GM12878 (cell line): ENCODE results near the gene DXO. TPM values are rescaled to one million over a fixed set of nuclear protein-coding genes. Genes with fewer than 3 reads are reported as not detected.

Experiments
- ATAC-seq: fragments of 200-7000 bp; cut with Tn5 transposase; 3 replicates; pipeline ENCODE4 v1.9.1; 2020; ENCODE audit warnings: mild to moderate bottlenecking, moderate library complexity
- BruUV-seq: library from RNA; stranded (reverse); fragments of 400-500 nt; replicated peaks from 2 replicates; lab custom pipeline; 2021; lab: Mats Ljungman, UMichigan
- CTCF ChIA-PET: fragments of 300-600 bp; sonication (Branson Sonifier 250); formaldehyde crosslinking; extraction: SDS; loops from one replicate; lab custom pipeline; 2021; ENCODE audit warnings: inconsistent platforms; lab: Yijun Ruan, JAX
- POLR2A ChIA-PET: fragments of 350-600 bp; formaldehyde crosslinking; extraction: SDS; loops from one replicate; lab custom pipeline; 2021; ENCODE audit warnings: inconsistent platforms; lab: Charles Lee
- RAD21 ChIA-PET: fragments of 300-600 bp; sonication (Branson Sonifier 250); formaldehyde crosslinking; loops from one replicate; lab custom pipeline; 2023; ENCODE audit warnings: antibody characterized with exemption; ENCODE audit not compliant: unreplicated experiment; lab: Charles Lee
- SMC1A ChIA-PET: fragments of 300-600 bp; sonication (Branson Sonifier 250); formaldehyde crosslinking; loops from one replicate; lab custom pipeline; 2023; ENCODE audit not compliant: unreplicated experiment, uncharacterized antibody; lab: Charles Lee
- DNase-seq: peaks from one replicate; pipeline ENCODE4 v3.0.0-alpha.2; 2011; ENCODE audit warnings: low read depth, low spot score
- FAIRE-seq: peaks from 3 replicates; lab custom pipeline; 2011; peaks lifted over from hg19 to GRCh38; lab: Jason Lieb, UNC
- H2AFZ ChIP-seq: 2 replicates; pipeline ENCODE4 v1.6.0; 2011; ENCODE audit warnings: low read depth, low read length, control low read depth; ENCODE audit not compliant: control insufficient read depth
- H3K27ac ChIP-seq: 2 replicates; pipeline ENCODE4 v1.5.1; 2011; ENCODE audit warnings: control low read depth; ENCODE audit not compliant: control insufficient read depth, insufficient read depth
- H3K27me3 ChIP-seq, 2 experiments: replicated peaks in 1 of 2; 2 replicates each; pipeline versions ENCODE4 v1.6.0 to v1.6.1; 2011; ENCODE audit warnings: low read length in 1 of 2; ENCODE audit not compliant: control insufficient read depth in 2 of 2, insufficient read depth in 2 of 2
- H3K36me3 ChIP-seq, 2 experiments: 2 replicates each; pipeline ENCODE4 v1.5.1; 2011; ENCODE audit warnings: low read length in 1 of 2; ENCODE audit not compliant: control insufficient read depth in 2 of 2, insufficient read depth in 2 of 2
- H3K4me1 ChIP-seq: 2 replicates; pipeline ENCODE4 v1.6.1; 2011; ENCODE audit warnings: mild to moderate bottlenecking, low read length, moderate library complexity, mixed read lengths; ENCODE audit not compliant: control insufficient read depth, insufficient read depth
- H3K4me2 ChIP-seq: 2 replicates; pipeline ENCODE4 v1.6.0; 2011; ENCODE audit warnings: control low read depth; ENCODE audit not compliant: control insufficient read depth, insufficient read depth
- H3K4me3 ChIP-seq: fragments of 200-600 bp; sonication (generic); 2 replicates; pipeline ENCODE4 v1.5.1; 2016
- H3K79me2 ChIP-seq: 2 replicates; pipeline ENCODE4 v1.6.0; 2011; ENCODE audit warnings: low read length; ENCODE audit not compliant: control insufficient read depth, insufficient read depth
- H3K9ac ChIP-seq: 2 replicates; pipeline ENCODE4 v1.8.0; 2011; ENCODE audit warnings: low read length, control low read depth, mixed read lengths; ENCODE audit not compliant: control insufficient read depth, insufficient read depth
- H3K9me3 ChIP-seq: replicated peaks from 3 replicates; pipeline ENCODE4 v1.5.1; 2011; ENCODE audit warnings: mild to moderate bottlenecking, low read length; ENCODE audit not compliant: control insufficient read depth, insufficient read depth
- H4K20me1 ChIP-seq: 2 replicates; pipeline ENCODE4 v1.6.0; 2011; ENCODE audit not compliant: control insufficient read depth, insufficient read depth
- CHD4 ChIP-seq: fragments of 200-600 bp; sonication (generic); IDR thresholded peaks from 2 replicates; pipeline ENCODE4 v1.6.1; 2016; ENCODE audit warnings: mild to moderate bottlenecking
- E2F8 ChIP-seq: fragments of 450-650 bp; IDR thresholded peaks from 2 replicates; pipeline ENCODE4 v1.6.1; 2018; ENCODE audit warnings: mild to moderate bottlenecking, low read depth, moderate library complexity; ENCODE audit not compliant: partially characterized antibody
- JUNB ChIP-seq: IDR thresholded peaks from 2 replicates; pipeline ENCODE4 v1.6.1; 2016; ENCODE audit warnings: antibody characterized with exemption, mild to moderate bottlenecking
- PKNOX1 ChIP-seq: fragments of 450-650 bp; IDR thresholded peaks from 2 replicates; pipeline ENCODE4 v1.6.1; 2016; ENCODE audit warnings: mild to moderate bottlenecking
- SIN3A ChIP-seq: IDR thresholded peaks from 2 replicates; pipeline ENCODE4 v1.6.1; 2012; ENCODE audit warnings: low read depth, low read length, improper control_type of control experiment
- ZBTB4 ChIP-seq: fragments of 450-650 bp; formaldehyde crosslinking; IDR thresholded peaks from 2 replicates; pipeline ENCODE4 v1.4.0; 2022; ENCODE audit warnings: mild to moderate bottlenecking, moderate library complexity
- ZNF384 ChIP-seq: IDR thresholded peaks from 2 replicates; pipeline ENCODE4 v1.6.1; 2012; ENCODE audit warnings: low read depth, mild to moderate bottlenecking, low read length, improper control_type of control experiment, borderline replicate concordance
- WGBS: methylation state at CpG from one replicate; pipeline ENCODE4 v1.1.6; 2016; ENCODE audit warnings: low lambda C conversion rate; ENCODE audit not compliant: insufficient replicate concordance, insufficient coverage; ENCODE audit errors: missing lambda C conversion rate; 5-methylcytosine and 5-hydroxymethylcytosine counted together
- in situ Hi-C: fragments of 300-500 bp; cut with MboI; formaldehyde crosslinking; loops from 9 replicates; pipeline ENCODE4 v1.14.3; 2018; ENCODE audit warnings: mixed read lengths
- intact Hi-C: fragments of 100-400 bp; cut with micrococcal nuclease; formaldehyde crosslinking; loops from one replicate; pipeline ENCODE4 v1.14.2; 2022; ENCODE audit not compliant: unreplicated experiment
- polyA plus RNA-seq, 11 experiments: library from polyadenylated mRNA; depleted of rRNA in 4 of 11; unstranded in 6 of 11; stranded (reverse) in 5 of 11; fragments of >200 nt; fragmentation: Nextera tagmentation in 4 of 11; fragmentation: Illumina TruSeq in 1 of 11; extraction: Ambion mirVana in 4 of 11; extraction: Trizol in 1 of 11; gene quantifications; 1 replicate in 1 of 11; 2 replicates in 10 of 11; pipeline versions ENCODE4 v1.2.1 to v1.2.3, GENCODE V29; 2011 to 2016; ENCODE audit warnings: inconsistent platforms in 2 of 11, missing spikeins in 2 of 11, low read depth in 1 of 11
- total RNA-seq, 4 experiments: library from RNA; depleted of rRNA in 3 of 4; stranded (reverse); fragments of >200 nt in 3 of 4; fragmentation: Illumina TruSeq in 1 of 4; extraction: Trizol in 1 of 4; gene quantifications; 2 replicates each; pipeline versions ENCODE4 v1.2.1 to v1.2.3, GENCODE V29; 2013 to 2021

The DXO gene
- total and polyA plus RNA-seq, 10 of the 15 experiments (the other 5 are each of a cell fraction or from before 2014, with no cell fraction given), result 4.5 to 21.4 (median 16.3) TPM

- ATAC-seq (no peak; the same call in 2 of the 3 replicates), DNase-seq (no peak), FAIRE-seq (no peak)
- ChIA-PET CTCF (interaction anchor here (0.8 kb wide), 1 partner anchor 76 kb away, joined by 3 read pairs; no protein-coding TSS in a partner anchor), RAD21 (no interaction called here), POLR2A (interaction anchor here (0.5 kb wide), 1 partner anchor 113 kb away, joined by 7 read pairs; no protein-coding TSS in a partner anchor), SMC1A (no interaction called here)
- intact Hi-C loops, result no loop called here
- WGBS, result 27% methylated on average over 11 of the region's 11 CpGs
- TF ChIP-seq ZNF384 (no peak), JUNB (0 out of 2 replicates have a peak, but pooled peaks have one; percentile 24), PKNOX1 (0 out of 2 replicates have a peak, but pooled peaks have one; percentile 22)
- Histone ChIP-seq H3K4me3 (no peak within 1 kb of the TSS), H3K4me2 (no peak within 1 kb of the TSS), H3K9me3 (no peaks in the 10 kb centered on the region), H3K9ac (no peak within 1 kb of the TSS), H4K20me1 (no peaks in the 10 kb centered on the region), H2AFZ (no peak within 1 kb of the TSS), H3K4me1 (peaks cover 3% of the 10 kb centered on the region; the same call in 1 of the 2 replicates), H3K79me2 (no peaks in the 10 kb centered on the region), H3K27me3 (peaks cover 0 to 3% of the 10 kb centered on the region in 2 experiments; a peak in 3 of 4 replicates), H3K36me3 (no peaks in the 10 kb centered on the region), H3K27ac (no peak within 1 kb of the TSS)
- no TSS peak for BruUV-seq
- in situ Hi-C loops, result no loop called here
These were observed 26.2 kb downstream of the DXO start, which contains the start of gene CFB for GRCh38 chr6:31945507-31946369. TSS of gene CFB (plus strand) at chr6:31946095. CDS start at chr6:31946222, 127 bp downstream.

GRCh38 chr6:31945154-31945506, 26.8 kb downstream of the DXO start:
- Histone ChIP-seq H4K20me1 (no peaks in the 10 kb centered on the region), H3K4me1 (peaks cover 3% of the 10 kb centered on the region; the same call in 1 of the 2 replicates), H3K9me3 (no peaks in the 10 kb centered on the region), H3K79me2 (no peaks in the 10 kb centered on the region), H3K4me2 (no peak overlapping the region), H3K36me3 (no peaks in the 10 kb centered on the region), H3K27me3 (peaks cover 0 to 3% of the 10 kb centered on the region in 2 experiments; a peak in 3 of 4 replicates), H3K4me3 (no peak overlapping the region), H3K27ac (no peak overlapping the region), H2AFZ (no peak overlapping the region), H3K9ac (no peak overlapping the region)
- no TSS peak for BruUV-seq
- POLR2A ChIA-PET, result interaction anchor here (0.6 kb wide), 1 partner anchor 62 kb away, joined by 3 read pairs; no protein-coding TSS in a partner anchor
- intact Hi-C loops, result no loop called here
- no peak for TF ChIP-seq CHD4
- TF ChIP-seq E2F8, result no peak
- TF ChIP-seq SIN3A, result no peak
- no peak for TF ChIP-seq ZBTB4 (CRISPR knock-in tag)
- FAIRE-seq, result no peak
- WGBS, result 60% methylated on average over 9 of the region's 9 CpGs
- SMC1A ChIA-PET, result no interaction called here
- CTCF ChIA-PET, result no interaction called here
- in situ Hi-C loops, result no loop called here
- RAD21 ChIA-PET, result no interaction called here
- no peak for ATAC-seq
- DNase-seq, result no peak
